ENCODE measurements around the gene GPR25.
A peak's percentile ranks its signal among the peaks of the same experiment; 100 is the strongest.

DNA sequence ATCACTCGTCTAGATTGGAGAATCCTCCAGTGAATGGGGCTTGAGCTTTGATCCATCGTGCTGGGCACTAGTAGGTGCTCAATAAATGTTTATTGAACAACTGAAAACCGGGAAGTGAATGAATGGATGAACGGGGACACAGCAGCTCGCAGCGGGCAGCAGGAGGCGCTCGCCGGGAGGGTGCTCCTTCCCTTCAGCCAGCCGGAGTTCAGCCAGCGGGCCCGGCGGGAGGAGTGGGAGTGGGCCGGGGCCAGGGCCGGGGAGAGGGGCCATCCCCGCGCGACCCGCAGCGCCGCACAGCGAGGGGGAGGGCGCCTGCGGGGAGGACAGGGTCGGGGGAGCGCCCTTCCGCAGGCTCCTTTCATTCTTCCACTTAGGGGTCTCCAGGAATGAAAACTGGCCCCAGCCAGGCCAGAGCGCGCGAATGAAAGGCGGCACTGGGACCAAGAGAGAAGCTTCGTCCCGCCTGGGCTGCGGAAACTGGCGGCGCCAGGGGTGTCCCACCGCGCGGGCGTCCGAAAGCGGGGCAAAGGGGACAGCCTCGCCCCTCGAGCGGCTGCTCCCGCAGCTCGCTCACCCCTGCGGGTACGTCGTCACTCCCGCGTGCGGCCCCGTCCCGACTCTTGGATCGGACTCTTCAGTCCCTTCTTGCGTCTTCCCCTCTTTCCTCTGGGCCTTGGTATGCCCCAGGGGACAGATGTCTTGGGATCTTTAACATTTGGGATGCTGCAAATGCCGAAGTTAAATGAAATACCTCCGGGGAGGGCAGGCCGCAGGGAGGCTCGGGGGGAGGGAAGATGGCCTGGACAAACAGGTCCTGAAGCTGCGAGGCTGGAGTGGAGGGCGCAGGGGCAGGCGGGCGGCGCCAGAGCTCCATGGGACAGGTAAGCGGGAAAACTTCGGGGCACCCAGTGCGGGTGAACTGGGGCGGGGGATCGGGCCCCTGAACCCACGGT, 18.3 kb downstream of the GPR25 start:
- TF ChIP-seq CTCF (optimal IDR thresholded peaks at IDR 0.05 in 1 of 3, IDR thresholded peaks at IDR 0.05 in 1 of 3, conservative IDR thresholded peaks at IDR 0.05 in 1 of 3; ENCODE audit: extremely low read depth in 1 of 3, insufficient read depth in 2 of 3, low read length in 3 of 3) (peak; percentile 35 to 75 (median 71)), EZH2 (IDR thresholded peaks at IDR 0.05; ENCODE audit: low read length) (no peak)

All from keratinocyte (primary cell).